Inferior parietal cortex (tissue), 1 donor: Measurements from ENCODE around the gene EPHB4.
A peak's percentile ranks its signal among the peaks of the same experiment; 100 is the strongest.
"Not testable (repeated sequence)": the region's sequence is repeated elsewhere in the genome, so short reads cannot be mapped to it uniquely, and the experiment has no call there.

Source experiments
- DNase-seq: peaks from one replicate; pipeline ENCODE4 v3.0.0-alpha.2; 2016; ENCODE audit errors: extremely low spot score

EPHB4 gene

DNA sequence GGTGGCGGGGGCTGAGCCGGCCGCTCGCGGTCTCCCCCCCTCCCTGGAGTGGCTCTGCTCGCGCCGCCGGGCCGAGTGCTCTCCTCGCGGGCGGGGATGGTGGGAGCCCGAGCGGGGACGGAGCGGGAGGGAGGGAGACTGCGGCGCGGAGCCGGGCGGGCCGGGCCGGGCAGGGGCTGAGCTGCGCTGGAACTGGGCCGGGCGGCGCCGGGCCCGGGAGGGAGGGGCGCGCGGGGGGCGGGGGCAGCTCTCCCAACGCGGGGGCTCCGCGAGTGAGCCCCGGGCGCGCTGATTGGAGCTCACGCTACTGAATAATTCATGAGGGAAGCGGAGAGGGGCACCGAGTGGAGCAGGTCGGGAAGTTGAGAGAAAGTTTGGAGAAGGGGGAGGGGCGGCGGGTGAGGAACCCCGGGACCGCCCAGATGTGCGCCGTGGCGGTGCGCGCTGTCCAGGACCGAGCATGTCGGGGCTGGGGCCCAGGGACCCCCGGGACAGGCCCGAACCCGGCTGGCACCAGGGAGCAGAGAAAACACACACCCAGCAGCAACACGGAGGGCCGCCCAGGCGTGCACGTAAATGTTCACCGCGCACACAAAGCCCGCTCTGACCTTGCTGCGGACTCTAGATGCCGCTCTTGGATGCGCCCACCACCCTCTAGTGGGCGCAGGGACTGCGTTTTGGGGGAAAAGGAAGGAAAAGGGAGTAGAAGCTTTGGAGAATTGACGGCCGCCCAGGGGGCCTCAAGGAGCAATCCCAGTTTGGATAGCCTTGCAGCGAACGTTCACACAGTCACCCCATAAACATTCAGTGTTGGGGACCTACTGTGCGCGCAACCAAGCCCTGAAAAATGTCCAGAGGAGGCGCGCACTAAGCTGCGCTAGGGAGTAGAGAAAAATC is at the start of gene EPHB4:
Gene EPHB4, minus strand, starts transcription at position 194 of the 897 bp plus-strand sequence. CDS start 493 bp downstream, outside the sequence.
- DNase-seq = peak; percentile 6

GRCh38 chr7:100875356-100875751 is 48.0 kb upstream of the EPHB4 start:
- DNase-seq = no peak

- DNase-seq = peak; percentile 99
Measured at GRCh38 chr7:100874577-100875355, 47.4 kb upstream of the EPHB4 start, which contains the start of gene SRRT. SRRT (plus strand) TSS chr7:100875103; CDS start chr7:100875591, 488 bp downstream.

DNA sequence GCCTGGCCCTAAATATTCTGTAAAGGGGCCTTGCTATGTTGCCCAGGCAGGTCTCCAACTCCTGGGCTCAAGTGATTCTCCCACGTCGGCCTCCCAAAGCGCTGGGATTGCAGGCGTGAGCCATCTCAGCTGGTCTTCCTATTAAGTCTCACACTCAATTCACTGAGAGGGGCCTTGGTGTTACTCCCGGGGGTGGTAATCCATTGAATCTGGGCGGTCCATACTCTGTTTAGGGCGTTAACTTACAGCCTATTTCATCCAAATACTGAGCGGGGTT is 46.9 kb upstream of the EPHB4 start:
- no peak for DNase-seq

DNA sequence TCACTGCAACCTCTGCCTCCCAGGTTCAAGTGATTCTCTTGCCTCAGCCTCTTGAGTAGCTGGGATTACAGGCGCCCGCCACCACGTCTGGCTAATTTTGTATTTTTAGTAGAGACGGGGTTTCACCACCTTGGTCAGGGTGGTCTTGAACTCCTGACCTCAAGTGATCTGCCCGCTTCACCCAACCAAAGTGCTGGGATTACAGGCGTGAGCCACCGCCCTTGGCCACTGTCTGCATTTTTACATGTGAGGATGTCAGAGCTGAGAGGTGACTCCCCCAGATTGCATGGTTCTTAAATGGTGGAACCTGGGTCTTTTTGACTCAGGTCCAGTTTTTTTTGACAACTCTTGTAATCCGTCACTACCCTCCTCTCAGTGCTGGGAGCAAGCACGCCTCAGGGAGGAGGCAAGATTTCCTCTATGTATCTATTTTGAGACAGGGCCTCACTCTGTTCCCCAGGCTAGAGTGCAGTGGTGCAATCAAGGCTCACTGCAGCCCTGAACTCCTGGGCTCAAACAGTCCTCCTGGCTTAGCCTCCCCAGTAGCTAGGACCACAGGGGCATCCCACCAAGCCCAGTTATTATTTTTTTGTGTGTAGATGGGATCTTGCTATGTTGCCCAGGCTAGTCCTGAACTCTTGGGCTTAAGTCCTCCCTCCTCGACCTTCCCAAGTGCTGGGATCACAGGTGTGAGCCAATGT is 46.4 kb upstream of the EPHB4 start:
- DNase-seq = no peak

GRCh38 chr7:100867776-100868485 is 40.6 kb upstream of the EPHB4 start:
- no peak for DNase-seq

DNA sequence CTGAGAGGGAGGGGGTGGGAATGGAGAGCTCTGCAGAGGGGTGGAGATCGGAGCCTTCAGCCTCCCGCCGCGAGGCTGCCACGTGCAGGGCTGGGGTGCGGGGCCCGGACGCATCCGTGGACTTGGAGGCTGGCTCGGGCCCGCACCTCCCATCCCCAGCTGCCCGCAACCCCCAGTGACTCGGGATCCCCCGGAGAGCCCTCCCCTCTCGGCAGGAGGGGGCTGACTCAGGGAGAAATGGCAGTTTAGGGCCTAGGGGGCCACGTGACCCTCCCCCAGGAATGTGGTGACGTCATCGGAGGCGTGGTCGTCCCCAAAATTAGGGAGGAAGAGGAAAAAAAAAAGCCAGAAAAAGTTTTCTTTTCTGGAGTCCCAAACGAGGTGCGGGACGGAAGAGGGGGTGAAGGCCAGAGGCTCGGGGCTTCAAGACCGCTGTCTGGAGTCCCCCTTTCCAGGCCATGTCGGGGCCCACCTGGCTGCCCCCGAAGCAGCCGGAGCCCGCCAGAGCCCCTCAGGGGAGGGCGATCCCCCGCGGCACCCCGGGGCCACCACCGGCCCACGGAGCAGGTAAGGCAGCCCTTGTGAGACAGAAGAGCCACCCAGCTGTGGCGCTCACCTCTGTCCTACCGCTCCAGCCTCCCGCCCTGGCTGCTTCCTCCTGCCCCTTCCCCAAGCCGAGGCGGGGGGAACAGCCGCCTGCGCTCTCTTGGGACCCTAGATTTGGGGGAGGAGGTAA is 39.9 kb upstream of the EPHB4 start, which contains the start of gene TRIP6:
Gene TRIP6, plus strand, starts transcription at position 348 of the 736 bp plus-strand sequence. Its CDS starts 111 bp downstream, at position 459.
- DNase-seq = peak; percentile 81

DNA sequence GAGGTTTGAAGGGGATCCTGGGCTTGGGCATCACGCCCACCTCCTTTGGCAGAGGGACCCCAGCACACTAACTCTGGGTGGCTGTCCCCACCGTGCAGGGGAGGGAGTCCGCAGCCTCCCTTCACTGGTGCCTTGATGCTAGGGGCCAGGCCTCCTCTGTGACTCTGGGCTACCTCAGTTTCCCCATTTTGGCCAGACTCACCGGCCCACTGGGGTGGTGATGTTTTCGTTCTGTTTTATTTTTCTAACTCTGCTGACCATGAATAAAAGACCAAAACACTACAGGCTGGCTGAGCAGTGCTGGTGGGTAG is 39.4 kb upstream of the EPHB4 start:
- DNase-seq = no peak

DNA sequence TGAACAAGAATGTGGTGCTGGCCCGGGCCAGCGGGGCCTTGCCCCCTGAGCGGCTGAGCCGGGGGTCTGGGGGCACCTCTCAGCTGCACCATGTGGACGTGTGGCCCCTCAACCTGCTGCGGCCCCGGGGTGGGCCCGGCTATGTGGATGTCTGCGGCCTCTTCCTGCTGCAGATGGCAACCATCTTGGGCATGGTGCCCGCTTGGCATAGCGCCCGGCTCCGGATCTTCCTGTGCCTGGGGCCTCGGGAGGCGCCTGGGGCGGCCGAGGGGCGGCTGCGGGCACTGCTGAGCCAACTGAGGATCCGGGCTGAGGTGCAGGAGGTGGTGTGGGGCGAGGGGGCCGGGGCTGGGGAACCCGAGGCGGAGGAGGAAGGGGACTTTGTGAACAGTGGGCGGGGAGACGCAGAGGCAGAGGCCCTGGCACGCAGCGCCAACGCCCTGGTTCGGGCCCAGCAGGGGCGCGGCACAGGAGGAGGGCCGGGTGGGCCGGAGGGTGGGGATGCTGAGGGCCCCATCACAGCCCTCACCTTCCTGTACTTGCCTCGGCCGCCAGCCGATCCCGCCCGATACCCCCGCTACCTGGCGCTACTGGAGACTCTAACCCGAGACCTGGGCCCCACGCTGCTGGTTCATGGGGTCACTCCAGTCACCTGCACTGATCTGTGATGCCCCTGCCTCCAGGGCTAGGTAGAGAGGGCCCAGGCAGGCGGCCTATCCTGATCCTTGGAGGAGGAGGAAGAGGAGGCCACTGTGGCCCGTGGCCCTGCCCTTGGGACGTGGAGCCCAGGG is 38.8 kb upstream of the EPHB4 start:
- no peak for DNase-seq

GRCh38 chr7:100865372-100865911 is 38.1 kb upstream of the EPHB4 start:
- no peak for DNase-seq

- DNase-seq = no peak
Measured at GRCh38 chr7:100864263-100864845, 37.0 kb upstream of the EPHB4 start.

DNA sequence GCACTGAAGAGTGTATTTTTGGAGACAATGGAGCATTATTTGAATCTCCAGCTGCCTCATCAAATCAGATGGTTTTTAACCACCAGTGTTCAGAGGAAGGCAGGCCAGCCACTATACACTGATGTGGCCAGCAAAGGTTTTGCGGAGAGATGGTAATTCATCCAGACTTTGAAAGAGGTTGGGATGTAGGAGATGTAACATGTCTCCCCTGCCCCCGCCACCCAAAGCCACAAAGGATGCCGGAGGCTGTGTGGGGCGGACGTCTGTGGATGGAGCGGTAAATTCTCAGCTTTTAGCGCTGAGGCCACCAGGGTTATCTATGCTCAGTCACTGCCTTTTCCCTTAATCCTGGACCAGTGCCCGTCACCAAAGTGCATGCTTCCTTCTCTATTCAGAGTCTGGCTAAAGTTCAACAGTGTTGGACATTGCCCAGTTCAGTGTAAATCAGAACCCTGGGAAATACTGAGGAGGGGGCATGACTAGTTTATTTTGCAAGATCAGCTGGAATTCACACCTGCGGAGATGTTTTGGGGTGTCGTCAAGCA is 36.2 kb upstream of the EPHB4 start:
- no peak for DNase-seq

DNA sequence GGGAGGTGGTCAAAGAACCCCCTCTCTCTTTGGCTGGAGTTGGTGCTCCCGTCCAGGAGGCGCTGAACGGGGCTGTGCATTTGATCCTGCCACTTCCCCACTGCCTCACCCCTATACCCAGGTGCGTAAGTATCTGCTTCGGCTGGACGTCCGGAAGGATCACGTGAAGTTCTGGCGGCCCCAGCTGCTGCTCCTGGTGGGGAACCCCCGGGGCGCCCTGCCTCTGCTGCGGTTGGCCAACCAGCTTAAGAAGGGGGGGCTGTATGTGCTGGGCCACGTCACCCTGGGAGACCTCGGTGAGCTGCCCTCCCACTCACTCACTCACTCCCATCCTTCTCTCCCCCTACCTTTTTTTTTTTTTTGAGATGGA is 34.3 kb upstream of the EPHB4 start:
- no peak for DNase-seq

- DNase-seq = no peak
Measured at GRCh38 chr7:100860702-100861615, 33.6 kb upstream of the EPHB4 start.

- no peak for DNase-seq
Measured at GRCh38 chr7:100859856-100860255, 32.5 kb upstream of the EPHB4 start.

DNA sequence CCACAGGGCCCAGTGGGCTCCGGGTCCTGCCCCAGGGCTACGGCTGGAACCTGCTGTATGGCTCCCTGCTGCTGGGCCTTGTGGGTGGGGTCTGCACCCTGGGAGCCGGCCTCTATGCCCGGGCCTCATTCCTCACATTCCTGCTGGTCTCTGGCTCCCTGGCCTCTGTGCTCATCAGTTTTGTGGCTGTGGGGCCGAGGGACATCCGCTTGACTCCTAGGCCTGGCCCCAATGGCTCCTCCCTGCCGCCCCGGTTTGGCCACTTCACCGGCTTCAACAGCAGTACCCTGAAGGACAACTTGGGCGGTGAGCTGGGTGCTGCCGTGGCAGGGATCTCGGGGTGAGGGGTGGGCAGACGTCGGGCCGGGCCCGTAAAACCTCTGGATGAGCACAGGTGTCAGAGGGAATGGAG is 29.6 kb upstream of the EPHB4 start:
- DNase-seq = no peak

DNA sequence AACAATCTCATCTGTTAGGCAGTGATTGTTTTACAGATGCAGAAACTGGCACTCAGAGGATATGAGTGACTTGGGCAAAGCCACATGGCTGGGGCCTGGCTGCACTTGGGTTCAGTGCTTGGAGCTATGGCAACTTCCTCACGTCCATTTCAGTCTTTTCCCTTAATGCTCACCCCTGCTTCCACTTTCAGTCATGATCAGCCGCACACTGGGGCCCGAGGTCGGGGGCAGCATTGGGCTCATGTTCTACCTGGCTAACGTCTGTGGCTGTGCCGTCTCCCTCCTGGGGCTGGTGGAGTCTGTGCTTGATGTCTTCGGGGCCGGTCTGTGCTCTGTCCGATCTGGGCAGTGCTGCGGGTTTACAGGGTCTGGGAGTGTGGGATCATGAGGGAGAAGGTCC is 28.2 kb upstream of the EPHB4 start:
- no peak for DNase-seq

DNA sequence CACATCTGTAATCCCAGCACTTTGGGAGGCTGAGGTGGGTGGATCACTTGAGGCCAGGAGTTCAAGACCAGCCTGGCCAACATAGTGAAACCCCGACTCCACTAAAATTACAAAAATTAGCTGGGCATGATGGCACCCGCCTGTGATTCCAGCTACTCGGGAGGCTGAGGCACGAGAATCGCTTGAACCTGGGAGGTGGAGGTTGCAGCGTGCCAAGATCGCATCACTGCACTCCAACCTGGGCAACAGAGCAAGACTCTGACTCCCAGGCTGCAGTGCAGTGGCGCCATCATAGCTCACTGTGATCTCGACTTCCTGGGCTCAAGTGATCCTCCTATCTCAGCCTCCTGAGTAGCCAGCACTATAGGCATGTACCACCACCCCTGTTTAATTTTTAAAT is 27.6 kb upstream of the EPHB4 start:
- DNase-seq = not testable (repeated sequence)
